ENCODE data around the gene MYH14. TPM values are rescaled to one million over a fixed set of nuclear protein-coding genes. Genes with fewer than 3 reads are reported as not detected.
A peak's percentile ranks its signal among the peaks of the same experiment; 100 is the strongest.

The MYH14 gene
- total RNA-seq, 1 donor from 2014 or later = 146 TPM

- Histone ChIP-seq H3K36me3 (no peaks in the 10 kb centered on the region), H3K27ac (peak overlapping the region; percentile 83), H3K4me1 (peaks cover 10% of the 10 kb centered on the region), H3K4me3 (peak overlapping the region; percentile 37), H3K9me3 (no peaks in the 10 kb centered on the region), H3K27me3 (peaks cover 33% of the 10 kb centered on the region)
- DNase-seq (peak; percentile 84), ATAC-seq (peak; percentile 74)
- intact Hi-C loops (cut with DNase I) = no loop called here
- TF ChIP-seq CTCF (IDR thresholded peaks at IDR 0.05) = no peak
Observed at GRCh38 chr19:50205681-50206138, 2.3 kb downstream of the MYH14 start.

- ATAC-seq (no peak), DNase-seq (no peak)
- no peaks in the 10 kb centered on the region for H3K36me3 ChIP-seq
- H3K9me3 ChIP-seq = no peaks in the 10 kb centered on the region
- peak overlapping the region; percentile 37 for H3K4me3 ChIP-seq
- H3K4me1 ChIP-seq = peaks cover 10% of the 10 kb centered on the region
- intact Hi-C loops (cut with DNase I) = no loop called here
- peaks cover 33% of the 10 kb centered on the region for H3K27me3 ChIP-seq
- no peak for TF ChIP-seq CTCF (IDR thresholded peaks at IDR 0.05)
- H3K27ac ChIP-seq = peak overlapping the region; percentile 83
Observed at GRCh38 chr19:50206191-50206590, 2.8 kb downstream of the MYH14 start.

- H3K36me3 ChIP-seq = no peaks in the 10 kb centered on the region
- no peak for TF ChIP-seq CTCF (IDR thresholded peaks at IDR 0.05)
- DNase-seq (no peak), ATAC-seq (no peak)
- H3K27me3 ChIP-seq = peaks cover 33% of the 10 kb centered on the region
- peaks cover 10% of the 10 kb centered on the region for H3K4me1 ChIP-seq
- no peak overlapping the region for H3K27ac ChIP-seq
- intact Hi-C loops (cut with DNase I) = no loop called here
- H3K9me3 ChIP-seq = no peaks in the 10 kb centered on the region
- H3K4me3 ChIP-seq = no peak overlapping the region
Observed at GRCh38 chr19:50207730-50208129, 4.3 kb downstream of the MYH14 start.

GRCh38 chr19:50209131-50209530 lies 5.7 kb downstream of the MYH14 start:
- H3K27ac ChIP-seq = no peak overlapping the region
- intact Hi-C loops (cut with DNase I) = no loop called here
- TF ChIP-seq CTCF (IDR thresholded peaks at IDR 0.05) = no peak
- no peaks in the 10 kb centered on the region for H3K36me3 ChIP-seq
- peaks cover 5% of the 10 kb centered on the region for H3K4me1 ChIP-seq
- ATAC-seq (no peak), DNase-seq (no peak)
- no peak overlapping the region for H3K4me3 ChIP-seq
- no peaks in the 10 kb centered on the region for H3K9me3 ChIP-seq
- peaks cover 19% of the 10 kb centered on the region for H3K27me3 ChIP-seq

- no peaks in the 10 kb centered on the region for H3K4me1 ChIP-seq
- TF ChIP-seq CTCF (IDR thresholded peaks at IDR 0.05) = no peak
- no peaks in the 10 kb centered on the region for H3K9me3 ChIP-seq
- intact Hi-C loops (cut with DNase I) = no loop called here
- peaks cover 6% of the 10 kb centered on the region for H3K27me3 ChIP-seq
- no peaks in the 10 kb centered on the region for H3K36me3 ChIP-seq
- no peak for ATAC-seq
- no peak overlapping the region for H3K27ac ChIP-seq
- DNase-seq = no peak
- no peak overlapping the region for H3K4me3 ChIP-seq
Observed at GRCh38 chr19:50210425-50210824, 7.0 kb downstream of the MYH14 start.

GRCh38 chr19:50213925-50214324 lies 10.5 kb downstream of the MYH14 start:
- H3K9me3 ChIP-seq = no peaks in the 10 kb centered on the region
- H3K27me3 ChIP-seq = no peaks in the 10 kb centered on the region
- intact Hi-C loops (cut with DNase I) = no loop called here
- no peak for TF ChIP-seq CTCF (IDR thresholded peaks at IDR 0.05)
- ATAC-seq (no peak), DNase-seq (no peak)
- no peaks in the 10 kb centered on the region for H3K4me1 ChIP-seq
- peak overlapping the region; percentile 85 for H3K27ac ChIP-seq
- no peaks in the 10 kb centered on the region for H3K36me3 ChIP-seq
- no peak overlapping the region for H3K4me3 ChIP-seq

Data from upper lobe of right lung (tissue), 1 donor.